ENCODE results near the gene TMEM108.
A peak's percentile ranks its signal among the peaks of the same experiment; 100 is the strongest.
"Not testable (repeated sequence)": the region's sequence is repeated elsewhere in the genome, so short reads cannot be mapped to it uniquely, and the experiment has no call there.

The TMEM108 gene

DNA sequence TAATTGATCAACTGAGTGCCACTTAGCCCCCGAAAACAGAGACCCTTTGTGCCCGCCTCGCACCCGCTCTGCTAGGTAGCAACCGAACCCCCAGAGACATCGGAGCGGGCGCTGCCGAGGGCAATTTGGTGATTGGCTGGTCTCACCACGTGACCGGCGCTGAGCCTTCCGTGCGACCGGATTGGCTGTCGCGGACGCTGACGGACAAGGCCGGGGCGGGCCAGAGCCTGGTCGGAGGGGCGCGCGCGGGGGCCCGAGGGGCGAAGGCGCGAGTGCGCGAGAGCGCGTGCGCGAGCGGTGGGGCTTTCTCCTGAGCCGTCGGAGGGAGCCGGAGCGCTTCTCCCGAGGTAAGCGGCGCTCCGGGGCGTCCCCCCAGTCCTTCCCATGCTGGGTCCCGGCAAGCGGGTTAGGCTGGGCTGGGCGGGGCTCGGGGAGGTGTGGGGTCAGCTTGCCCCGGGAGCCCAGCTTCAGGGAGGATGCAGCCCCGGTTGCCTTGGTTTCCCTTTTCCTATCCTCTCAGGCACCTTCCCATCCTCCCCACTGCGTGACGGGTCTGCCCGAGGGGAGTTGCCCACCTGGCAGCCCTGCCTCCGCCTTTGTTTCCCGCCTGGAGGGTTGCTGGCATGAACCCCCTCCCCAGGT lies at the start of gene TMEM108:
TSS of gene TMEM108 (plus strand) at position 303 of the 642 bp plus-strand sequence.
- Mint-ChIP-seq H3K27me3 (ENCODE audit: low read depth) (peaks cover 48% of the 10 kb centered on the region), H3K9me3 (no peaks in the 10 kb centered on the region), H3K36me3 (ENCODE audit: low read depth) (no peaks in the 10 kb centered on the region), H3K4me1 (ENCODE audit: low read depth) (peaks cover 2% of the 10 kb centered on the region), H3K4me3 (peak within 1 kb of the TSS; percentile 62), H3K27ac (no peak within 1 kb of the TSS)
- DNase-seq (ENCODE audit: low spot score) = peak; percentile 25

DNA sequence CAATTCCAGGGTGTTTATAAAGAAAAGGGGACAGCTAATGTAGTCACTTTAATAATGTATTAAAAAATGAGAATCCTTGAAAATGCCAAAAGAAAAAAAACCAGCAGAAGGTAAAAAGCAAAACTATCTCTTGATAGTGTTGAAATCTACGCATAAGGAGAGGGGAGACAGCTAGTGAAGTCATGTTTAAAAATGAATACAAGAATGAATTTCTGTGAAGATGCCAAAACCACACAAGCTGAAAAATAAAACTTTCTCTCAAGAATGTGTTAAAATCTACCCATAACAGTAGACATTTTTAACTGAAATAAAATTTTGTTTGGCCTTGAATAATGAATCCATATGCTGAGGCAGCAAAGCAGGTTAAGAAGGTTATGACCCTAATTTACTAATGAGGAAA lies 42.2 kb upstream of the TMEM108 start:
- Mint-ChIP-seq H3K9me3 (peaks cover 3% of the 10 kb centered on the region), H3K4me3 (no peak overlapping the region), H3K36me3 (ENCODE audit: low read depth) (no peaks in the 10 kb centered on the region), H3K27ac (no peak overlapping the region), H3K27me3 (ENCODE audit: low read depth) (no peaks in the 10 kb centered on the region), H3K4me1 (ENCODE audit: low read depth) (no peaks in the 10 kb centered on the region)
- no peak for DNase-seq (ENCODE audit: low spot score)

DNA sequence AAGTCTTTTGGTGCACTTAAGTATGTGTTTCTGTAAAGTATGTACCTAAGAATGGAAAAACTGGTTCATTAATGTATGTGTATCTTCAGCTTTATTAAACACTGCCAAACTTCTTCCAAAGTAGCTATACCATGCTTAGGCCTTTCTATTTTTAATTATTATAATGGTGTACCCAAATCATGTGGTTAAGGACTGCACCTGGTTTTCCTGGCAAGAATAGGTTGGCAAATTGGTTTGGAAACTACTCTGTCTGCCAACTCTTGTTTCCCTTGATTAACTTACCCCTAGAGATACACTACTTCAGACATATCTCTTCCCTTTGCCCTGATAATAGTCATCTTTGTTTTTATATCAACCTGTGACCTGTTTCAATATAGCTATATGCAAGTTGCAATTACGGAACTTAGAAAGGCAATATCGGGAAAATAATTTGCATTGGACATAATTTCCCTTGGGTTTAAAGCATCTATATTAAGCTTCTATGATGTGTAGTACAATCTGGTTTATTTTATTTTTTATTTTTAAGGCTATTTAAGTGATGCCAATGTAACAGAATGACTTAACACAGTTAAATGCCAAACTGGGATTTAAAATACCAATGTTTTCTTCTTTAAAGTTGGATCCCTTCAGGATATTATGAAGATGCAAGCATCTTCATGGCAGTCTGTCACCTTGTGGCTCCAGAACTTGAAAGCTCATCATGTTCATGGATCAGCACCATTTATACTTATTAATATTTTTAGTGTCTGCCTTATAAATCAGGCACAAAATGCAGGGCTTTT lies 40.6 kb upstream of the TMEM108 start:
- Mint-ChIP-seq H3K4me3 (no peak overlapping the region), H3K4me1 (ENCODE audit: low read depth) (no peaks in the 10 kb centered on the region), H3K36me3 (ENCODE audit: low read depth) (no peaks in the 10 kb centered on the region), H3K9me3 (peaks cover 3% of the 10 kb centered on the region), H3K27ac (no peak overlapping the region), H3K27me3 (ENCODE audit: low read depth) (no peaks in the 10 kb centered on the region)
- DNase-seq (ENCODE audit: low spot score) = no peak

DNA sequence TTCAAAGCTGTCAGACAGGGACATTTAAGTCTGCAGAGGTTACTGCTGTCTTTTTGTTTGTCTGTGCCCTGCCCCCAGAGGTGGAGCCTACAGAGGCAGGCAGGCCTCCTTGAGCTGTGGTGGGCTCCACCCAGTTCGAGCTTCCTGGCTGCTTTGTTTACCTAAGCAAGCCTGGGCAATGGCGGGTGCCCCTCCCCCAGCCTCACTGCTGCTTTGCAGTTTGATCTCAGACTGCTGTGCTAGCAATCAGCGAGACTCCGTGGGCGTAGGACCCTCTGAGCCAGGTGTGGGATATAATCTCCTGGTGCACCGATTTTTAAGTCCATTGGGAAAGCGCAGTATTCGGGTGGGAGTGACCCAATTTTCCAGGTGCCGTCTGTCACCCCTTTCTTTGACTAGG lies 33.2 kb upstream of the TMEM108 start:
- not testable (repeated sequence) for H3K27ac Mint-ChIP-seq; H3K36me3 Mint-ChIP-seq (ENCODE audit: low read depth); H3K4me3 Mint-ChIP-seq; DNase-seq (ENCODE audit: low spot score); H3K27me3 Mint-ChIP-seq (ENCODE audit: low read depth); H3K9me3 Mint-ChIP-seq; H3K4me1 Mint-ChIP-seq (ENCODE audit: low read depth)

DNA sequence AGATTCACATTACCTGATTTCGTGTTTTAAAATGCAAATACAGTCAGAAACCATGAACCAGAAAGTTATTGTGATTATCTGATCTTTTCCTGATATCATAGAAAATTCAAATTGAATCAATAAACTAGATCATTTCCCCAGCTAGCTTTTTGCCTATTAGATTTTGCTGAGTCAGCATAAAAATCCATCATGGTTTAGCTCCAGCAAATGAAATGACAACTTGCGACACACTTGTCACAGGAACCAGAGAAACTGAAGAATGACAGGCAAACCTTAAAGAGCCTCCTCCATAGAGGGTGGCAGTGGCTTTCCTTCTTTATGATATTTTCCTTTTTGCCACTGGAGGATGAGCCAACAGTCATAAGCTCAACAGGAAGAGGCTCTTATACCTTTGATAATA lies 30.6 kb upstream of the TMEM108 start:
- Mint-ChIP-seq H3K27ac (no peak overlapping the region), H3K9me3 (peaks cover 11% of the 10 kb centered on the region), H3K27me3 (ENCODE audit: low read depth) (no peaks in the 10 kb centered on the region), H3K36me3 (ENCODE audit: low read depth) (no peaks in the 10 kb centered on the region), H3K4me3 (no peak overlapping the region), H3K4me1 (ENCODE audit: low read depth) (no peaks in the 10 kb centered on the region)
- DNase-seq (ENCODE audit: low spot score) = no peak

DNA sequence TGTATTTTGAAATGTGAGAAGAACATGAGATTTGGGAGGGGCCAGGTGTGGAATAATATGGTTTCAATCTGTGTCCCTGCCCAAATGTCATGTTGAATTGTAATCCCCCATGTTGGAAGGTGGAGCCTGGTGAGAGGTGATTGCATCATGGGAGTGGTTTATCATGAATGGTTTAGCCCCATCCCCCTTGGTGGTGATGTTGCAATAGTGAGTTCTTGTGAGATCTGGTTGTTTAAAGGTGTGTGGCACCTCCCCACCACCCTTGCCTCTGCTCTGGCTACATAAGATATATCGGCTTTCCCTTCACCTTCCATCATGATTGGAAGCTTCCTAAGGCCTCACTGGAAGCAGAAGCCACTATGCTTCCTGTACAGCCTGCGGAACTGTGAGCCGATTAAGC lies 23.9 kb upstream of the TMEM108 start:
- Mint-ChIP-seq H3K4me1 (ENCODE audit: low read depth) (no peaks in the 10 kb centered on the region), H3K4me3 (no peak overlapping the region), H3K27ac (no peak overlapping the region), H3K9me3 (peaks cover 11% of the 10 kb centered on the region), H3K36me3 (ENCODE audit: low read depth) (no peaks in the 10 kb centered on the region), H3K27me3 (ENCODE audit: low read depth) (no peaks in the 10 kb centered on the region)
- no peak for DNase-seq (ENCODE audit: low spot score)

DNA sequence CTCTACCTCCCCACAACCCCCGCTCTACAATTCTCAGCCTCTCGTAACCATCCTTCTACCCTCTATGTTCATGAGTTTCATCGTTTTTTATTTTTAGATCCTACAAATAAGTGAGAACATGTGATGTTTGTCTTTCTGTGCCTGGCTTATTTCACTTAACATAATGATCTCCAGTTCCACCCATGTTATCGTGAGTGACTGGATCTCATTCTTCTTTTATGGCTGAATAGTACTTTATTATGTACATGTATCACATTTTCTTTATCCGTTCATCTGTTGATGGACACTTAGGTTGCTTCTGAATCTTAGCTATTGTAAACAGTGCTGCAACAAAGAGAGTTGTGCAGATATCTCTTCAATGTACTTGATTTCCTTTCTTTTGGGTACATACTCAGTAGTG lies 22.6 kb upstream of the TMEM108 start:
- peaks cover 11% of the 10 kb centered on the region for H3K9me3 Mint-ChIP-seq
- DNase-seq (ENCODE audit: low spot score); H3K27me3 Mint-ChIP-seq (ENCODE audit: low read depth); H3K4me1 Mint-ChIP-seq (ENCODE audit: low read depth); H3K27ac Mint-ChIP-seq; H3K4me3 Mint-ChIP-seq; H3K36me3 Mint-ChIP-seq (ENCODE audit: low read depth): not testable (repeated sequence)

DNA sequence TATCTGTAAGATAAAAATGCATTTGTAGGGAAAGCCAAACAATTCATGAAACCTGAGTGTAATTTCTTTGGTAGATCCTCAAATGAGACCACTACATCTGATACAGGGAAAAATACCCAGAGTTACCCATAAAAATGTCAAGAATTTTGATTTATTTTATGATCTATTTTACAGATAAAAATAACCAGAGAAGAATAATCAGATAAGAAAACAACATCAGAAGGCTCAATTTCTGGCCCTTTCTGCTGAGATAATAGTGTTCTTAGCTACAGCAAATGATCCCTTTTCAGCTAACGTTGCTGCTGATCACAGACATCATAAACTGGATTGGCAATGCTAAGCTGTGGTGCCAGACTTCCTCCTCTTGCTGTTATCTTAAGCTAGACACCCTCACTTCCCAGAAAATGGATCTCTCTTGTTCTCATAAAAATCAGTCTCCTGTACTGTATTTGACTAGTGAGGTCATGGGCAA lies 21.3 kb upstream of the TMEM108 start:
- H3K4me1 Mint-ChIP-seq (ENCODE audit: low read depth) = no peaks in the 10 kb centered on the region
- H3K4me3 Mint-ChIP-seq = no peak overlapping the region
- no peaks in the 10 kb centered on the region for H3K27me3 Mint-ChIP-seq (ENCODE audit: low read depth)
- DNase-seq (ENCODE audit: low spot score) = no peak
- no peaks in the 10 kb centered on the region for H3K36me3 Mint-ChIP-seq (ENCODE audit: low read depth)
- H3K27ac Mint-ChIP-seq = no peak overlapping the region
- peaks cover 7% of the 10 kb centered on the region for H3K9me3 Mint-ChIP-seq

DNA sequence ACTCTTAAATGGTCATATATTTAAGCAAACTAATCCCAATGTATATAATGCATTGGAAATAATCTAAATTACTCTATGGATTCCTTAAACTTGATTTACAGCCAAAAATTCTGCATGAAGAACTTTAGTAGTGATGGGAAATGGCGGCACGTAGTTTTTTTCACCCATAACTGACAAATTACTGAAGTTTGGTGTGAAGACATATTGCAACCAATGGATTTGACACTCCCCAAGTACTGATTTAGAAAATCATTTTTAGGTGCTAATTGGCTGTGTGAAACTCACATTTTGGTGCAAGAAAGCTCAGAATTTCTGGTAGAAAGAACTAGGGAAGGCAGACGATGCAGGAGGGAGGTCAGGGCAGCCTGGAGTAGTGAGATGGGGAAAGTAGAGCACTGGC lies 19.3 kb upstream of the TMEM108 start:
- Mint-ChIP-seq H3K4me1 (ENCODE audit: low read depth) (no peaks in the 10 kb centered on the region), H3K4me3 (no peak overlapping the region), H3K9me3 (no peaks in the 10 kb centered on the region), H3K27ac (no peak overlapping the region), H3K27me3 (ENCODE audit: low read depth) (no peaks in the 10 kb centered on the region), H3K36me3 (ENCODE audit: low read depth) (no peaks in the 10 kb centered on the region)
- DNase-seq (ENCODE audit: low spot score) = no peak

DNA sequence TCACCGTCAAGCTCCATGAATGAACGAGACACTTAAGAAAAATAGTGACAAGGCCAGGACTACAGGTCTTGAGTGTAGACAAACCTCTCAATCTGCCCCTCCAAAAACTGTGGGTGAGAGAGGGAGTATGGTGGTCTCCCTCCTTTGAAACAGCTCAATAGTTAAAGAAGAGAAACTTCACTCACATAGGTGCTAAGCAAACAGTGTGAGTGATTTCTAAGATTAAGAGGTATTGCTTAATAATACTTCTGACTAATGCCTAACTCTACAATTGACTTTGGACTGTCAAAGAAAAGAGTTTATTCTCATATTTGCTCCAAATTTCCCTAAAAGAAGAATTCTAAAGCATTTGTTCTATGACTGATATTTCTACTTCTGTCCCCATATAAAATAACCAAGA lies 17.0 kb upstream of the TMEM108 start:
- Mint-ChIP-seq H3K9me3 (no peaks in the 10 kb centered on the region), H3K4me3 (no peak overlapping the region), H3K27me3 (ENCODE audit: low read depth) (no peaks in the 10 kb centered on the region), H3K36me3 (ENCODE audit: low read depth) (no peaks in the 10 kb centered on the region), H3K27ac (no peak overlapping the region), H3K4me1 (ENCODE audit: low read depth) (no peaks in the 10 kb centered on the region)
- no peak for DNase-seq (ENCODE audit: low spot score)

DNA sequence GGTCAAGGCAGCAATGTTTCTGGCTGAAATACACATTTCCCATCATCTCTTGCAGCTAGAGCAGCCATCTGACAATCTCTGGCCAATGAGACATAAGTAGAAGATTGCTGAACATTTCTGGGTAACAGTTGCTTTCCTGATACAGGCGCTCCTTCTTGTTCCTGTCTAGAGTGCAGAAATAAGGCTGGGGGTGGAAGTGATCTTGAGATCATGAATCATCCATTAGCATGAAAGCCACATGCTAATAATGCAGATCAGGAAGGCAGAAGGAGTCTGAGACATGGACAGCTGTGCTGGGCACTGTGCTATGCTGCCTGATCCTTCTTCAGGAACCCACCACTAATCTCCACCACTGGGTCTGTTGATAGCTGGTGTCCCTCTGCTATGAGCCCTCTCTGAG lies 14.8 kb upstream of the TMEM108 start:
- DNase-seq (ENCODE audit: low spot score) = no peak
- Mint-ChIP-seq H3K36me3 (ENCODE audit: low read depth) (no peaks in the 10 kb centered on the region), H3K27ac (no peak overlapping the region), H3K4me3 (no peak overlapping the region), H3K4me1 (ENCODE audit: low read depth) (no peaks in the 10 kb centered on the region), H3K27me3 (ENCODE audit: low read depth) (peaks cover under 1% of the 10 kb centered on the region), H3K9me3 (no peaks in the 10 kb centered on the region)

DNA sequence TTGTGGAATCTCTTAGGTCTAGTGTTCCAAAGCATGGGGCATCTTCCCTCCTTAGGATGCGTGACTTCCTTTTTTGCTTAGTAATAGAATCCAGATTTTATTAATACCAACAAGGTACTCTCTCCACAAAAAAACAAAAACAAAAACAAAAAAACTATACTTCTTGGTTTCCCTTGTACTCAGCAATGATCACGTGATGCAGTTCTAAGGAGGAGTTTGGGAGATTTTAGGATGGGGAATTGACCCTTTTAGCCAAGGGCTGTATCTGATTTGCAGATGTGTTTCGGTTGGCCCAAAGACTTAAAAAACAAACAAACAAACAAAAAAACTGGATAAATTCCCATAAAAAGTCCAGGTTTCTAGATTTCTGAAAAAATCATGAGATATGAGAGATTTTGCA lies 12.6 kb upstream of the TMEM108 start:
- Mint-ChIP-seq H3K27me3 (ENCODE audit: low read depth) (peaks cover 2% of the 10 kb centered on the region), H3K36me3 (ENCODE audit: low read depth) (no peaks in the 10 kb centered on the region), H3K9me3 (no peaks in the 10 kb centered on the region), H3K27ac (no peak overlapping the region), H3K4me1 (ENCODE audit: low read depth) (no peaks in the 10 kb centered on the region), H3K4me3 (no peak overlapping the region)
- DNase-seq (ENCODE audit: low spot score) = no peak

DNA sequence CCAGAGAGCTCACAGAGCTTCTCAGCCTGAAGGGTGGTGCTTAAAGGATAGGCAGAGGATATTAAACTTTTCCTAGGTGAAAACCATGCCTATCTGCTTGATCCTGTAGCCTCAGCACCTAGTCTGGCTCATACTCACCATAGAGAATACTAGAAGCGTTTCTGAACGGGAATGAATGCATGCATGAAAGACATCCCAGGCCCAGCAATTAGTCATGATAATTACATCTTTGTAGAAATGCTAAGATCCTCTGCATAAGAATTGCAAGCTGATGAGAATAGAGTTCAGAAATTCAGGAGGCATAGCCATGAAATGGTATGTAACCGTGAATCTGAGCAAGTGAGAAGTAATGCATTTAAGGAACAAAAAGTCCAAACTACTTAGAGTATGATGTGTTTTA lies 5.9 kb upstream of the TMEM108 start:
- Mint-ChIP-seq H3K36me3 (ENCODE audit: low read depth) (no peaks in the 10 kb centered on the region), H3K27ac (no peak overlapping the region), H3K4me3 (no peak overlapping the region), H3K27me3 (ENCODE audit: low read depth) (peaks cover 20% of the 10 kb centered on the region), H3K4me1 (ENCODE audit: low read depth) (no peaks in the 10 kb centered on the region), H3K9me3 (no peaks in the 10 kb centered on the region)
- no peak for DNase-seq (ENCODE audit: low spot score)

DNA sequence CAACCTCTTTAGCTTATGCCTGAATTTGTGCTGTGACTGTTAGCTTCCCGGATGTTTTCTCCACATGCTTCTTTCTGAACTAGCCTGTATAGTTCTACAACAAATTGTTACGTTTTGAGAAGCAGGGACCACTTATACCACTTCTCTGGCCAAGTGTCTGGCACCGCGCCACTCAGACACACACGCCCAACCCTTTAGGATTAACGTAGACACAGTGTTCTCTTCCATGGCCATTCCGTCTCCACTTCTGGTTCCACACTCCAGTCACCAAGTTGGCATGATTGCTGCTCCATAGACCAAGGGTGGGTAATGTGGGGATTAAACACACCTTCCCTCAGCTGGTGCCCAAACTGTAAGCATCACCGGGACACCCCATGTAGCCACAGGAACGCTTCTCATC lies 755 bp upstream of the TMEM108 start:
- DNase-seq (ENCODE audit: low spot score) = no peak
- peak overlapping the region; percentile 62 for H3K4me3 Mint-ChIP-seq

More for the DNA sequence above, 755 bp upstream of the TMEM108 start:
- Mint-ChIP-seq H3K27me3 (ENCODE audit: low read depth) (peaks cover 46% of the 10 kb centered on the region), H3K4me1 (ENCODE audit: low read depth) (peaks cover 2% of the 10 kb centered on the region), H3K36me3 (ENCODE audit: low read depth) (no peaks in the 10 kb centered on the region), H3K27ac (no peak overlapping the region), H3K9me3 (no peaks in the 10 kb centered on the region)
